Measurements from ENCODE around the gene ERICH2.

ERICH2 gene

DNA sequence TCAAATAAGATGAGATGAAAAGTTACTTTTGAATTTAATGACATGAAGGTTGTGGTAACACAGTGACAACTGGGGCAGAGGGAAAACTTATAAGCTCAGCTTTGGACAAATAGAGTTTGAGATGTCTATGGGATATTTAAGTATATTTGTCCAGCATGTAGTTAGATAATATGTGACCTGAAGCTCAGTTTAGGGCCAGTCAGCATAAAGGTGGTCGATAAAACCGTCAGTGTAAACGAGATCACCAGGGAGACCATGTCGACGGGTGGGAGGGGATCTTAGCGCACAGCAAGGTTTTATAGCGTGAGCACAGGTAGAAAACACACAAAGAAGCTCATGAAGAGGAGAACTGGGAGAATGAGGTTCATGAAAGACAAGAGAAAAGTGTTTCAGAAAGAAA, 7.4 kb upstream of the ERICH2 start:
- no peaks in the 10 kb centered on the region for H3K36me3 ChIP-seq (ENCODE audit: control insufficient read depth in 2 of 2, insufficient read depth in 2 of 2, low read length in 2 of 2)
- H3K4me3 ChIP-seq (ENCODE audit: low read length in 2 of 2): no peak overlapping the region
- H3K9me3 ChIP-seq (ENCODE audit: control insufficient read depth in 2 of 2, low read length in 2 of 2): no peaks in the 10 kb centered on the region
- H3K4me1 ChIP-seq (ENCODE audit: control insufficient read depth in 2 of 2, insufficient read depth in 2 of 2, low read length in 2 of 2): no peaks in the 10 kb centered on the region
- H3K27me3 ChIP-seq (ENCODE audit: control insufficient read depth in 2 of 2, insufficient read depth in 2 of 2, low read length in 2 of 2): no peaks in the 10 kb centered on the region
- H3K27ac ChIP-seq (ENCODE audit: low read depth in 2 of 2, low read length in 2 of 2): no peak overlapping the region
- H3K9ac ChIP-seq (ENCODE audit: low read depth in 1 of 2, low read length in 2 of 2): no peak overlapping the region

- Histone ChIP-seq H3K4me1 (ENCODE audit: control insufficient read depth in 2 of 2, insufficient read depth in 2 of 2, low read length in 2 of 2) (no peaks in the 10 kb centered on the region), H3K9ac (ENCODE audit: low read depth in 1 of 2, low read length in 2 of 2) (no peak overlapping the region), H3K27ac (ENCODE audit: low read depth in 2 of 2, low read length in 2 of 2) (no peak overlapping the region), H3K4me3 (ENCODE audit: low read length in 2 of 2) (no peak overlapping the region), H3K36me3 (ENCODE audit: control insufficient read depth in 2 of 2, insufficient read depth in 2 of 2, low read length in 2 of 2) (no peaks in the 10 kb centered on the region), H3K27me3 (ENCODE audit: control insufficient read depth in 2 of 2, insufficient read depth in 2 of 2, low read length in 2 of 2) (no peaks in the 10 kb centered on the region), H3K9me3 (ENCODE audit: control insufficient read depth in 2 of 2, low read length in 2 of 2) (no peaks in the 10 kb centered on the region)
Observed at GRCh38 chr2:170763232-170763631, 6.9 kb upstream of the ERICH2 start.

GRCh38 chr2:170764880-170765261, 5.3 kb upstream of the ERICH2 start:
- Histone ChIP-seq H3K27ac (ENCODE audit: low read depth in 2 of 2, low read length in 2 of 2) (no peak overlapping the region), H3K9me3 (ENCODE audit: control insufficient read depth in 2 of 2, low read length in 2 of 2) (no peaks in the 10 kb centered on the region), H3K27me3 (ENCODE audit: control insufficient read depth in 2 of 2, insufficient read depth in 2 of 2, low read length in 2 of 2) (no peaks in the 10 kb centered on the region), H3K9ac (ENCODE audit: low read depth in 1 of 2, low read length in 2 of 2) (no peak overlapping the region), H3K4me1 (ENCODE audit: control insufficient read depth in 2 of 2, insufficient read depth in 2 of 2, low read length in 2 of 2) (peaks cover 0 to under 1% of the 10 kb centered on the region in 2 donors), H3K36me3 (ENCODE audit: control insufficient read depth in 2 of 2, insufficient read depth in 2 of 2, low read length in 2 of 2) (no peaks in the 10 kb centered on the region), H3K4me3 (ENCODE audit: low read length in 2 of 2) (no peak overlapping the region)

DNA sequence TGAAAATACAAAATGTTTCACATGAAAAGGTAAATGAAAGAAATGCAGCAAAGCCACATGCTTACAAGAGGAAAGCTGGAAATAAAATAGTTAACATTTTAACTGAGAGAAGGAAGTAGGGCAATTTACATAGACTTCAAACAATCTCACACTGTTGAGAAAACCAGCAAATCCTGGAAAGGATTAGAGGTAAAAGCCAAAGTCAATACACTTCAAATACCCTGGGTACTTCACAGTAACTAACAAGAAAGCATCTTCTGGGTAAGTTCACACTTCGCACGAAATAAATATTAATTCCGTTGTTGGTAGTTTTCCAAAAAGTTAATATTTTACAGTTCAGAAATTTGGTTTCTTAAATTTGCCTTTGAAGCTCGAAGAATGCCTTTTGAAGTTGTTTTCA, 3.5 kb upstream of the ERICH2 start:
- H3K9me3 ChIP-seq (ENCODE audit: control insufficient read depth in 2 of 2, low read length in 2 of 2): no peaks in the 10 kb centered on the region
- H3K27ac ChIP-seq (ENCODE audit: low read depth in 2 of 2, low read length in 2 of 2): no peak overlapping the region
- H3K36me3 ChIP-seq (ENCODE audit: control insufficient read depth in 2 of 2, insufficient read depth in 2 of 2, low read length in 2 of 2): no peaks in the 10 kb centered on the region
- H3K9ac ChIP-seq (ENCODE audit: low read depth in 1 of 2, low read length in 2 of 2): no peak overlapping the region
- H3K27me3 ChIP-seq (ENCODE audit: control insufficient read depth in 2 of 2, insufficient read depth in 2 of 2, low read length in 2 of 2): no peaks in the 10 kb centered on the region
- H3K4me1 ChIP-seq (ENCODE audit: control insufficient read depth in 2 of 2, insufficient read depth in 2 of 2, low read length in 2 of 2): peaks cover 5 to 9% of the 10 kb centered on the region in 2 donors
- no peak overlapping the region for H3K4me3 ChIP-seq (ENCODE audit: low read length in 2 of 2)

DNA sequence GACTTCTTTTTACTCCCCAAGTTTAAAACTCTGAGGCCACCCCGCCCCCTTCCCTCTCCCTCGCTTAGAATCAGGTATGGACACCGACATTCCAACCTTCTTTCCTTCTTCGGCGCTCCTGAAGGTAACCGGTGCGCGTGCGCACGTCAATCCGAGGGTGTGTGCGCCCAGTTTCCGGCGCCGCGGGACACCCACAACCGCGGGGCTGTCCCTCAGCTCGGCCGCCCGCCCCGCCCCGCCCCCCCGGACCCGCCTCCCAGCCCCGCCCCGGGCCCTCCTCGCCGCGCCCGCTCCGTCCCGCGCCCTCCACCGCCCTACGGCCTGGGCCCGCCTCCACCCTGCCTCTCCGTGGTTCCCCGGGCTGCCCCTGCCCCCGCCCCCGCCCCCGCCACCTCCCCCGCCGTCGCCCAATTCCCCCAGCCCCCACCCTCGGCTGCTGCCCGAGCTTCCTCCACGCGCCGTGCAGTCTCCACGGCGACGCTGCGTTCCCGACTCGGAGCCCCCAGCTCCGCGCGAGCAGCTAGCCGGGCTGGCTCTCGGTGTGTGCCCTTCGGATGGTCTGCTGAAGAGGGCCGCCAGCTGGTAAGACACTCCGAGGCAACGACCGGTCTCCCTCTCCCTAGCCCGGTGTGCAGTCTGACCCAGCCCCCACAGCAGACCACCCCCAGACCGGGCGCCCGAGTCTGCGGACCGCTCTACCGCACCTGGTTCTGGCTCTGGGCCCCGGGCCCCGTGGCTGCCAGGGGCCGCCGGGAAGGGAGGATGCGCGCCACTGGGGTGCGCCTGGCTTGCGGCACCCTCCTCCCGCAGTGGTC, 635 bp downstream of the ERICH2 start:
- peak overlapping the region; percentile 82 to 87 for H3K4me3 ChIP-seq (ENCODE audit: low read length in 2 of 2)
- no peaks in the 10 kb centered on the region for H3K27me3 ChIP-seq (ENCODE audit: control insufficient read depth in 2 of 2, insufficient read depth in 2 of 2, low read length in 2 of 2)
- peak overlapping the region; percentile 72 to 75 for H3K9ac ChIP-seq (ENCODE audit: low read depth in 1 of 2, low read length in 2 of 2)
- peak overlapping the region; percentile 56 to 74 for H3K27ac ChIP-seq (ENCODE audit: low read depth in 2 of 2, low read length in 2 of 2)
- no peaks in the 10 kb centered on the region for H3K9me3 ChIP-seq (ENCODE audit: control insufficient read depth in 2 of 2, low read length in 2 of 2)
- H3K36me3 ChIP-seq (ENCODE audit: control insufficient read depth in 2 of 2, insufficient read depth in 2 of 2, low read length in 2 of 2): no peaks in the 10 kb centered on the region
- H3K4me1 ChIP-seq (ENCODE audit: control insufficient read depth in 2 of 2, insufficient read depth in 2 of 2, low read length in 2 of 2): peaks cover 5 to 9% of the 10 kb centered on the region in 2 donors

DNA sequence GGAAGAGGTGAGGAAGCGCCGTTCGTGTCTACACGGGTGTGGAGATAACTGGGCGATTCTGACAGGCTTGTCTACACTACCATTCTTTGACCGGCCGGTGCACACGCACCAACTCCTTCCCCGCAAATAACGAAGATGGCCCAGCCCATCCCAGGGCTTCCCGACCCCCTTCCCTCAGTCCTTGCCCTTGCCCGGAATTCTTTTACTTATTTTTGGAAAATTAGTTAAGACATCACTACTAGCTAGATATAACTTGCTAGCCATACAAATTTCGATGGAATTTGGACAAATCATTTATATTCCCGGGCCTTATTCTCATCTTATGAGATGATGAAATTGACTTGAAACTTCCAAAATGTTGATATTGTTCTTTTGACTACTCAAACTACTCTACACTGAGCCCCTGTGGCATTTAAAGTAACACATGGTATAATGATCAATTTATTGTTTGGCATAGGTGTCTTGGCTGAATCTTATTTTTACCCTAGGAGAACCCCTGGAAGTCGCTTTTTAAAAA, 1.3 kb downstream of the ERICH2 start:
- Histone ChIP-seq H3K4me3 (ENCODE audit: low read length in 2 of 2) (peak overlapping the region; percentile 55 to 71), H3K9ac (ENCODE audit: low read depth in 1 of 2, low read length in 2 of 2) (peak overlapping the region in 1 of 2 donors; percentile 21), H3K4me1 (ENCODE audit: control insufficient read depth in 2 of 2, insufficient read depth in 2 of 2, low read length in 2 of 2) (peaks cover 5 to 9% of the 10 kb centered on the region in 2 donors), H3K9me3 (ENCODE audit: control insufficient read depth in 2 of 2, low read length in 2 of 2) (no peaks in the 10 kb centered on the region), H3K27me3 (ENCODE audit: control insufficient read depth in 2 of 2, insufficient read depth in 2 of 2, low read length in 2 of 2) (no peaks in the 10 kb centered on the region), H3K27ac (ENCODE audit: low read depth in 2 of 2, low read length in 2 of 2) (no peak overlapping the region), H3K36me3 (ENCODE audit: control insufficient read depth in 2 of 2, insufficient read depth in 2 of 2, low read length in 2 of 2) (no peaks in the 10 kb centered on the region)

GRCh38 chr2:170772295-170772694, 2.1 kb downstream of the ERICH2 start:
- Histone ChIP-seq H3K4me3 (ENCODE audit: low read length in 2 of 2) (no peak overlapping the region), H3K9me3 (ENCODE audit: control insufficient read depth in 2 of 2, low read length in 2 of 2) (no peaks in the 10 kb centered on the region), H3K27ac (ENCODE audit: low read depth in 2 of 2, low read length in 2 of 2) (no peak overlapping the region)

DNA sequence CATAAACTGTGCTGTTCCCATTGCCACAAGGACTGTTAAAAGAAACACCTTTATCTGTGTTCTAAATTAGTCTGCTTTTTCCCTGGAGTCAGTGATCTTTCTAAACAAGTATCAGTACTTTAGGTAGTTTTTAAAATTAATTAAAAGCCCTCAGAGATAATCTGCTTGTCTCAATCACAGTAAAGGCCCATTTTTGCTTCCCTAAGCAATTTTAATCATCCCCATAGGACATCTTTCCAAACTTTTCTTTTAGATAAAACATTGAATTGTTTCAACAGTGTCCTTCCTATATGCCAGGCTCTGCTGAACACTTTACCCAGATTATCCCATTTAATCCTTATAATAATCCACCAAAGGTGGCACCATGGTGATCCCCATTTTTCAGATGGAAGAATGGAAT, 3.9 kb downstream of the ERICH2 start:
- Histone ChIP-seq H3K27me3 (ENCODE audit: control insufficient read depth in 2 of 2, insufficient read depth in 2 of 2, low read length in 2 of 2) (no peaks in the 10 kb centered on the region), H3K36me3 (ENCODE audit: control insufficient read depth in 2 of 2, insufficient read depth in 2 of 2, low read length in 2 of 2) (no peaks in the 10 kb centered on the region), H3K9me3 (ENCODE audit: control insufficient read depth in 2 of 2, low read length in 2 of 2) (no peaks in the 10 kb centered on the region), H3K4me1 (ENCODE audit: control insufficient read depth in 2 of 2, insufficient read depth in 2 of 2, low read length in 2 of 2) (peaks cover 5 to 9% of the 10 kb centered on the region in 2 donors), H3K27ac (ENCODE audit: low read depth in 2 of 2, low read length in 2 of 2) (no peak overlapping the region), H3K9ac (ENCODE audit: low read depth in 1 of 2, low read length in 2 of 2) (no peak overlapping the region), H3K4me3 (ENCODE audit: low read length in 2 of 2) (no peak overlapping the region)

More at GRCh38 chr2:170772295-170772694, 2.1 kb downstream of the ERICH2 start:
- Histone ChIP-seq H3K27me3 (ENCODE audit: control insufficient read depth in 2 of 2, insufficient read depth in 2 of 2, low read length in 2 of 2) (no peaks in the 10 kb centered on the region), H3K9ac (ENCODE audit: low read depth in 1 of 2, low read length in 2 of 2) (no peak overlapping the region), H3K36me3 (ENCODE audit: control insufficient read depth in 2 of 2, insufficient read depth in 2 of 2, low read length in 2 of 2) (no peaks in the 10 kb centered on the region), H3K4me1 (ENCODE audit: control insufficient read depth in 2 of 2, insufficient read depth in 2 of 2, low read length in 2 of 2) (peaks cover 5 to 9% of the 10 kb centered on the region in 2 donors)

- Histone ChIP-seq H3K36me3 (ENCODE audit: control insufficient read depth in 2 of 2, insufficient read depth in 2 of 2, low read length in 2 of 2) (no peaks in the 10 kb centered on the region), H3K27me3 (ENCODE audit: control insufficient read depth in 2 of 2, insufficient read depth in 2 of 2, low read length in 2 of 2) (peaks cover 0 to 4% of the 10 kb centered on the region in 2 donors), H3K9me3 (ENCODE audit: control insufficient read depth in 2 of 2, low read length in 2 of 2) (no peaks in the 10 kb centered on the region), H3K4me3 (ENCODE audit: low read length in 2 of 2) (no peak overlapping the region), H3K4me1 (ENCODE audit: control insufficient read depth in 2 of 2, insufficient read depth in 2 of 2, low read length in 2 of 2) (no peaks in the 10 kb centered on the region), H3K27ac (ENCODE audit: low read depth in 2 of 2, low read length in 2 of 2) (no peak overlapping the region), H3K9ac (ENCODE audit: low read depth in 1 of 2, low read length in 2 of 2) (no peak overlapping the region)
Observed at GRCh38 chr2:170778900-170779299, 8.7 kb downstream of the ERICH2 start.

DNA sequence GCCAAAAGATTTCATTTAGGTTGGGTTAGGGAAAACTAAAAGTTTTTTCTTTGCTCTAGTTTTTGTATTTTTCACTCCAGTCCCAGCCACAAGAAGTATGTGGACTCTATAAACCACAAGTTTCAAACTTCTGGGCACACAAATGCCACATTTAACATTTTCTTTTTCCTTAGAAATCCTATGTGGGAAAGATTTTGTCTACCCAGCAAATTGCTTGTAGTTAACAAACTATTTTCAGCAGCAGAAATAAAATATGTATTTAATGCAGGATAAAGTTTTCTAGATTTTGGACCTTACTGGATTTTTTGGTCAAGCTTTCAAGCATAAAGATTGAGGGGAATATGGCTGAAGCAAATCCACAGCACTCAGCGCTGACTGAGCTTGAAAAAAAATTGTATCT, 9.1 kb downstream of the ERICH2 start:
- no peaks in the 10 kb centered on the region for H3K9me3 ChIP-seq (ENCODE audit: control insufficient read depth in 2 of 2, low read length in 2 of 2)
- no peaks in the 10 kb centered on the region for H3K36me3 ChIP-seq (ENCODE audit: control insufficient read depth in 2 of 2, insufficient read depth in 2 of 2, low read length in 2 of 2)
- no peaks in the 10 kb centered on the region for H3K4me1 ChIP-seq (ENCODE audit: control insufficient read depth in 2 of 2, insufficient read depth in 2 of 2, low read length in 2 of 2)
- no peak overlapping the region for H3K4me3 ChIP-seq (ENCODE audit: low read length in 2 of 2)
- peaks cover 0 to 4% of the 10 kb centered on the region in 2 donors for H3K27me3 ChIP-seq (ENCODE audit: control insufficient read depth in 2 of 2, insufficient read depth in 2 of 2, low read length in 2 of 2)
- no peak overlapping the region for H3K9ac ChIP-seq (ENCODE audit: low read depth in 1 of 2, low read length in 2 of 2)
- H3K27ac ChIP-seq (ENCODE audit: low read depth in 2 of 2, low read length in 2 of 2): no peak overlapping the region
